ENCODE data around the gene LRRC56. TPM values are rescaled to one million over a fixed set of nuclear protein-coding genes. Genes with fewer than 3 reads are reported as not detected.
A peak's percentile ranks its signal among the peaks of the same experiment; 100 is the strongest.

The LRRC56 gene
- total RNA-seq, 1 donor from 2014 or later, result 7.6 TPM

- H3K4me3 ChIP-seq, result no peak overlapping the region
- H3K36me3 ChIP-seq, result no peaks in the 10 kb centered on the region
- peaks cover 16% of the 10 kb centered on the region for H3K4me1 ChIP-seq
- H3K27me3 ChIP-seq (ENCODE audit: low read depth), result peaks cover 42% of the 10 kb centered on the region
- no peak for DNase-seq
- H3K27ac ChIP-seq, result no peak overlapping the region
- no peak for ATAC-seq
- no peak for TF ChIP-seq CTCF (IDR thresholded peaks at IDR 0.05)
- no peaks in the 10 kb centered on the region for H3K9me3 ChIP-seq
- intact Hi-C loops (cut with DNase I), result no loop called here
Measured at GRCh38 chr11:551596-551995, 14.3 kb downstream of the LRRC56 start.

- peaks cover 59% of the 10 kb centered on the region for H3K27me3 ChIP-seq (ENCODE audit: low read depth)
Measured at GRCh38 chr11:553083-553987, 16.0 kb downstream of the LRRC56 start.

GRCh38 chr11:553988-554340, 16.6 kb downstream of the LRRC56 start:
- H3K27ac ChIP-seq, result no peak overlapping the region
- no peak for TF ChIP-seq CTCF (IDR thresholded peaks at IDR 0.05)
- peaks cover 63% of the 10 kb centered on the region for H3K27me3 ChIP-seq (ENCODE audit: low read depth)
- intact Hi-C loops (cut with DNase I), result no loop called here
- H3K9me3 ChIP-seq, result no peaks in the 10 kb centered on the region
- H3K4me3 ChIP-seq, result no peak overlapping the region
- no peak for DNase-seq
- no peak for ATAC-seq
- peaks cover 16% of the 10 kb centered on the region for H3K4me1 ChIP-seq
- H3K36me3 ChIP-seq, result no peaks in the 10 kb centered on the region

More at GRCh38 chr11:553083-553987, 16.0 kb downstream of the LRRC56 start:
- no peaks in the 10 kb centered on the region for H3K36me3 ChIP-seq
- no peak for TF ChIP-seq CTCF (IDR thresholded peaks at IDR 0.05)
- no peaks in the 10 kb centered on the region for H3K9me3 ChIP-seq
- intact Hi-C loops (cut with DNase I), result no loop called here
- DNase-seq, result no peak
- H3K27ac ChIP-seq, result no peak overlapping the region
- no peak overlapping the region for H3K4me3 ChIP-seq
- peaks cover 16% of the 10 kb centered on the region for H3K4me1 ChIP-seq
- no peak for ATAC-seq

- peaks cover 67% of the 10 kb centered on the region for H3K27me3 ChIP-seq (ENCODE audit: low read depth)
- H3K27ac ChIP-seq, result no peak overlapping the region
- H3K9me3 ChIP-seq, result no peaks in the 10 kb centered on the region
- intact Hi-C loops (cut with DNase I), result no loop called here
- H3K36me3 ChIP-seq, result no peaks in the 10 kb centered on the region
- peak; percentile 56 for TF ChIP-seq CTCF (IDR thresholded peaks at IDR 0.05)
- DNase-seq (peak; percentile 83), ATAC-seq (peak; percentile 82 to 84)
- H3K4me3 ChIP-seq, result peak overlapping the region; percentile 54
- H3K4me1 ChIP-seq, result peaks cover 16% of the 10 kb centered on the region
Measured at GRCh38 chr11:554428-555226, 17.3 kb downstream of the LRRC56 start.

- peaks cover 22% of the 10 kb centered on the region for H3K4me1 ChIP-seq
- intact Hi-C loops (cut with DNase I), result no loop called here
- peak overlapping the region; percentile 54 for H3K4me3 ChIP-seq
- DNase-seq, result no peak
- peak; percentile 27 to 42 for ATAC-seq
- TF ChIP-seq CTCF (IDR thresholded peaks at IDR 0.05), result no peak
- no peak overlapping the region for H3K27ac ChIP-seq
- no peaks in the 10 kb centered on the region for H3K36me3 ChIP-seq
- H3K9me3 ChIP-seq, result no peaks in the 10 kb centered on the region
- peaks cover 67% of the 10 kb centered on the region for H3K27me3 ChIP-seq (ENCODE audit: low read depth)
Measured at GRCh38 chr11:555227-555779, 18.0 kb downstream of the LRRC56 start.
